Liver (tissue), 9 donors: ENCODE data around the gene NCKIPSD. TPM values are rescaled to one million over a fixed set of nuclear protein-coding genes. Genes with fewer than 3 reads are reported as not detected.

Source experiments
- DNase-seq: peaks from one replicate; pipeline ENCODE4 v3.0.0-alpha.2; 2017; ENCODE audit warnings: low spot score
- H3K27ac ChIP-seq, 2 donors: one replicate each; pipeline ENCODE4 v1.7.0; 2013; ENCODE audit warnings: inconsistent platforms in 2 of 2, low read length in 2 of 2, control low read depth in 1 of 2, low read depth in 1 of 2, mild to moderate bottlenecking in 1 of 2
- H3K27me3 ChIP-seq, 4 donors: one replicate each; pipeline versions ENCODE4 v1.6.1 to v1.7.0; 2013; ENCODE audit warnings: low read length in 3 of 4, inconsistent platforms in 1 of 4, mild to moderate bottlenecking in 1 of 4, moderate library complexity in 1 of 4; ENCODE audit not compliant: control insufficient read depth in 4 of 4, insufficient read depth in 4 of 4
- H3K36me3 ChIP-seq, 4 donors: one replicate each; pipeline versions ENCODE4 v1.6.1 to v1.7.0; 2013; ENCODE audit warnings: low read length in 3 of 4, mild to moderate bottlenecking in 3 of 4, low read depth in 1 of 4, moderate library complexity in 1 of 4; ENCODE audit not compliant: control insufficient read depth in 4 of 4, insufficient read depth in 3 of 4
- H3K4me1 ChIP-seq, 4 donors: one replicate each; pipeline versions ENCODE4 v1.6.1 to v1.7.0; 2013; ENCODE audit warnings: low read length in 3 of 4, mild to moderate bottlenecking in 3 of 4, moderate library complexity in 1 of 4; ENCODE audit not compliant: control insufficient read depth in 4 of 4, insufficient read depth in 4 of 4
- H3K4me3 ChIP-seq, 3 donors: one replicate each; pipeline versions ENCODE4 v1.6.1 to v1.7.0; 2013; ENCODE audit warnings: low read length in 3 of 3, control low read depth in 1 of 3, low read depth in 1 of 3, mild to moderate bottlenecking in 1 of 3
- H3K9ac ChIP-seq, 2 donors: one replicate each; pipeline ENCODE4 v1.7.0; 2013; ENCODE audit warnings: low read length in 2 of 2, mild to moderate bottlenecking in 2 of 2, moderate library complexity in 2 of 2, control low read depth in 1 of 2, low read depth in 1 of 2
- H3K9me3 ChIP-seq, 4 donors: one replicate each; pipeline versions ENCODE4 v1.6.1 to v1.7.0; 2013; ENCODE audit warnings: low read length in 3 of 4; ENCODE audit not compliant: control insufficient read depth in 4 of 4
- EGR1 ChIP-seq, 2 donors: IDR thresholded peaks; 2 replicates each; pipeline ENCODE4 v1.6.1; 2016 to 2018; ENCODE audit warnings: antibody characterized with exemption in 2 of 2, low read depth in 2 of 2
- HNF4A ChIP-seq, 2 donors: conservative IDR thresholded peaks; 2 replicates each; pipeline ENCODE4 v1.6.1; 2016; ENCODE audit warnings: antibody characterized with exemption in 2 of 2, mild to moderate bottlenecking in 2 of 2
- JUND ChIP-seq, 2 donors: IDR thresholded peaks; 2 replicates each; pipeline ENCODE4 v1.6.1; 2016; ENCODE audit warnings: antibody characterized with exemption in 2 of 2
- RXRA ChIP-seq, 2 donors: IDR thresholded peaks; 2 replicates each; pipeline ENCODE4 v1.6.1; 2017 to 2018; ENCODE audit warnings: antibody characterized with exemption in 2 of 2, mild to moderate bottlenecking in 1 of 2
- SP1 ChIP-seq: IDR thresholded peaks from 2 replicates; pipeline ENCODE4 v1.6.1; 2018; ENCODE audit warnings: antibody characterized with exemption, mild to moderate bottlenecking
- TAF1 ChIP-seq: conservative IDR thresholded peaks from 2 replicates; pipeline ENCODE4 v1.6.1; 2016; ENCODE audit warnings: antibody characterized with exemption, mild to moderate bottlenecking
- ZBTB33 ChIP-seq: IDR thresholded peaks from 2 replicates; pipeline ENCODE4 v1.6.1; 2016; ENCODE audit warnings: antibody characterized with exemption
- WGBS: extraction: QIAGEN DNeasy Blood & Tissue Kit; methylation state at CpG from one replicate; pipeline ENCODE4 v1.1.7; 2013; 5-methylcytosine and 5-hydroxymethylcytosine counted together
- polyA plus RNA-seq, 2 donors: library from polyadenylated mRNA; stranded (reverse) in 1 of 2; unstranded in 1 of 2; fragments of 200-250 nt in 1 of 2; fragments of >200 nt in 1 of 2; fragmentation: Nextera tagmentation in 1 of 2; extraction: Ambion mirVana in 1 of 2; gene quantifications; one replicate each; pipeline versions ENCODE4 v1.2.1 to v1.2.3, GENCODE V29; 2013 to 2015
- total RNA-seq, 2 donors: library from RNA; depleted of rRNA; stranded (reverse); fragments of >200 nt; gene quantifications; one replicate each; pipeline ENCODE4 v1.2.3, GENCODE V29; 2014
- TF ChIP-seq, protein P1 (sequence below): IDR thresholded peaks from 2 replicates; pipeline ENCODE4 v1.6.1; 2016; ENCODE audit warnings: antibody characterized with exemption
- TF ChIP-seq, protein P2 (sequence below): fragments of 150-350 bp; IDR thresholded peaks from 2 replicates; pipeline ENCODE4 v1.5.1; 2017; ENCODE audit warnings: improper control_type of control experiment, low read depth, low read length; ENCODE audit not compliant: missing input control
- donor health status: healthy.
- donor health status: healthy.
- donor health status: healthy.
- donor health status: healthy.
- donor health status: healthy.

The NCKIPSD gene
- total and polyA plus RNA-seq, 4 donors, result 5.9 to 12.9 (median 8.7) TPM

DNA sequence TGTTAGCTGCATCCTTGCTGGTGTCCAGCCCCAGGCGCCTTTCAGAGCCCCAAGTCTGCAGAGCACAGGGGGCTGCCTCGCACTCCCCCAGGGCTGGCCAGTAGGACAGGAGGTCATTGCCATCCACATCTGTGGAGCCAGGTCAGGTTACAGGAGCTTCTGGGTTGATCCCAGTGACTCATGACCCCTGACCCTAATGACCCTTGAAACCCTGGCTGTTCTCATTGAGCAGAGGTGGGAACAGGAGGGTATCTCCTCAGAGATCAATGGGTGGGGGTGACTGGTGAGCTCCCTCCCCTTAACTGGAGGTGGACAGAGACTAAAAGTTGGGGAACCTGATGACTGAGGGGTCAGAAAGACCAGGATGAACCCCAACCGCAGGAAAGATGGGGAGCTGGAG lies 44.3 kb downstream of the NCKIPSD start:
- Histone ChIP-seq H3K36me3 (no peaks in the 10 kb centered on the region), H3K27me3 (no peaks in the 10 kb centered on the region), H3K27ac (no peak overlapping the region), H3K4me1 (peaks cover 0 to 3% (median 0%) of the 10 kb centered on the region in 4 donors), H3K9ac (no peak overlapping the region), H3K4me3 (no peak overlapping the region), H3K9me3 (no peaks in the 10 kb centered on the region)
- no peak for DNase-seq
- no peak for TF ChIP-seq ZBTB33
- WGBS, result 87% methylated on average over 3 of the region's 3 CpGs

- H3K27me3 ChIP-seq, result no peaks in the 10 kb centered on the region
- H3K9ac ChIP-seq, result no peak overlapping the region
- DNase-seq, result no peak
- no peaks in the 10 kb centered on the region for H3K9me3 ChIP-seq
- no peak overlapping the region for H3K27ac ChIP-seq
- no peak overlapping the region for H3K4me3 ChIP-seq
- H3K4me1 ChIP-seq, result peaks cover 0 to 14% (median 7%) of the 10 kb centered on the region in 4 donors
- 95% methylated on average over 38 of the region's 38 CpGs for whole genome bisulfite sequencing
- no peaks in the 10 kb centered on the region for H3K36me3 ChIP-seq
- TF ChIP-seq HNF4A (conservative IDR thresholded peaks at IDR 0.05) (no peak), EGR1 (IDR thresholded peaks at IDR 0.05; ENCODE audit: low read depth in 2 of 2) (no peak), SP1 (no peak)
Measured at GRCh38 chr3:48639944-48640606, 45.6 kb downstream of the NCKIPSD start.

- H3K4me3 ChIP-seq, result no peak overlapping the region
- H3K9me3 ChIP-seq, result no peaks in the 10 kb centered on the region
- H3K27me3 ChIP-seq, result no peaks in the 10 kb centered on the region
- H3K4me1 ChIP-seq, result peaks cover 5 to 28% (median 16%) of the 10 kb centered on the region in 4 donors
- TF ChIP-seq TAF1, result no peak
- TF ChIP-seq, protein P1, sequence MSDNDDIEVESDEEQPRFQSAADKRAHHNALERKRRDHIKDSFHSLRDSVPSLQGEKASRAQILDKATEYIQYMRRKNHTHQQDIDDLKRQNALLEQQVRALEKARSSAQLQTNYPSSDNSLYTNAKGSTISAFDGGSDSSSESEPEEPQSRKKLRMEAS, result no peak
- no peak for TF ChIP-seq RXRA (IDR thresholded peaks at IDR 0.05)
- no peak for TF ChIP-seq HNF4A (conservative IDR thresholded peaks at IDR 0.05)
- TF ChIP-seq EGR1 (IDR thresholded peaks at IDR 0.05; ENCODE audit: low read depth in 2 of 2), result no peak
- TF ChIP-seq, protein P2, sequence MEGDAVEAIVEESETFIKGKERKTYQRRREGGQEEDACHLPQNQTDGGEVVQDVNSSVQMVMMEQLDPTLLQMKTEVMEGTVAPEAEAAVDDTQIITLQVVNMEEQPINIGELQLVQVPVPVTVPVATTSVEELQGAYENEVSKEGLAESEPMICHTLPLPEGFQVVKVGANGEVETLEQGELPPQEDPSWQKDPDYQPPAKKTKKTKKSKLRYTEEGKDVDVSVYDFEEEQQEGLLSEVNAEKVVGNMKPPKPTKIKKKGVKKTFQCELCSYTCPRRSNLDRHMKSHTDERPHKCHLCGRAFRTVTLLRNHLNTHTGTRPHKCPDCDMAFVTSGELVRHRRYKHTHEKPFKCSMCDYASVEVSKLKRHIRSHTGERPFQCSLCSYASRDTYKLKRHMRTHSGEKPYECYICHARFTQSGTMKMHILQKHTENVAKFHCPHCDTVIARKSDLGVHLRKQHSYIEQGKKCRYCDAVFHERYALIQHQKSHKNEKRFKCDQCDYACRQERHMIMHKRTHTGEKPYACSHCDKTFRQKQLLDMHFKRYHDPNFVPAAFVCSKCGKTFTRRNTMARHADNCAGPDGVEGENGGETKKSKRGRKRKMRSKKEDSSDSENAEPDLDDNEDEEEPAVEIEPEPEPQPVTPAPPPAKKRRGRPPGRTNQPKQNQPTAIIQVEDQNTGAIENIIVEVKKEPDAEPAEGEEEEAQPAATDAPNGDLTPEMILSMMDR, result no peak
- TF ChIP-seq JUND (IDR thresholded peaks at IDR 0.05), result no peak
- no peak for DNase-seq
- no peak overlapping the region for H3K27ac ChIP-seq
- H3K9ac ChIP-seq, result no peak overlapping the region
- peaks cover 0 to 3% (median 1%) of the 10 kb centered on the region in 4 donors for H3K36me3 ChIP-seq
- WGBS, result 69% methylated on average over 6 of the region's 6 CpGs
Measured at GRCh38 chr3:48637305-48637704, 48.4 kb downstream of the NCKIPSD start.
